ENCODE measurements around the gene CHST8.
A peak's percentile ranks its signal among the peaks of the same experiment; 100 is the strongest.

CHST8 gene

DNA sequence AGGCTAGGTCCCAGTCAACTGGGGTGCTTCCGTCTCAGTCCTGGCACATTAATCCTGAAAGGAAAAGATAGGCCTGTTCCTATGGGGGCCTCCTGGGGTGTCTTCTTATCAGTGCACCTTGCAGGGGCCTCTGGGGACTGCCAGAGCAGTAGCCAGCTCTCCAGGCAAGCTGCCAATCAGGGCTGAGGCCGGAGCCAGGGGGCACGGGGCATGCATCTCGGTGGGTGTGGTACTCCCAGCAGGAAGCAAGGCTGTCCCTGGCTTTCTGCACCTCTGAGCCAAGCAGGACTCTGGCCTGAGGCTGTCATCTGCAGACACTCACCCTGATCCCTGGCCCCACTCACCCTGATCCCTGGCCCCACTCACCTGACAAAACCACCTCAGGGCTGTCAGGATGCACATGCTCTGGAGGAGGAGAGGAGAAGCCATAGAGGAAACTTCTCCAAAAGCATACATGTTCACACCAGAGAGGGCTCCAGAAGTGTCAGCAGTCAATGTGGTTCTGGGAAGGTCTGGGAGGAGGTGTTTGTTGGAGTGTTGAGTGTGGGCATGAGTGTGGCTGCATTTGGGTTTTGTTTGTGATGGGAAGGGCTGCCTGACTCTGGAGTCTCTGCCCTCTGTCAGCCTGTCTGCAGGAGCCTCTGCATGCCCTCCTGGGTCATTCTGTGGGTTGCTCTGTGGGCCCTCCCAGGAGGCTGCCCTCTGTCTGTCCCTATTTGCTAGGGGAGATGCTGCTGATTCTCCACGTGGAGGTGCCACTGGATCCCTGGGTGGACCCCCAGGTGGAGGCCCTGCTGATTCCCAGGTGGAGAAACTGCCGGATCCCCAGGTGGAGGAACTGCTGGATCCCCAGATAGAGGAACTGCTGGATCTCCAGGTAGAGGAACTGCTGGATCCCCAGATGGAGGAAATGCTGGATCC lies 152.2 kb downstream of the CHST8 start:
- TF ChIP-seq, protein P1, sequence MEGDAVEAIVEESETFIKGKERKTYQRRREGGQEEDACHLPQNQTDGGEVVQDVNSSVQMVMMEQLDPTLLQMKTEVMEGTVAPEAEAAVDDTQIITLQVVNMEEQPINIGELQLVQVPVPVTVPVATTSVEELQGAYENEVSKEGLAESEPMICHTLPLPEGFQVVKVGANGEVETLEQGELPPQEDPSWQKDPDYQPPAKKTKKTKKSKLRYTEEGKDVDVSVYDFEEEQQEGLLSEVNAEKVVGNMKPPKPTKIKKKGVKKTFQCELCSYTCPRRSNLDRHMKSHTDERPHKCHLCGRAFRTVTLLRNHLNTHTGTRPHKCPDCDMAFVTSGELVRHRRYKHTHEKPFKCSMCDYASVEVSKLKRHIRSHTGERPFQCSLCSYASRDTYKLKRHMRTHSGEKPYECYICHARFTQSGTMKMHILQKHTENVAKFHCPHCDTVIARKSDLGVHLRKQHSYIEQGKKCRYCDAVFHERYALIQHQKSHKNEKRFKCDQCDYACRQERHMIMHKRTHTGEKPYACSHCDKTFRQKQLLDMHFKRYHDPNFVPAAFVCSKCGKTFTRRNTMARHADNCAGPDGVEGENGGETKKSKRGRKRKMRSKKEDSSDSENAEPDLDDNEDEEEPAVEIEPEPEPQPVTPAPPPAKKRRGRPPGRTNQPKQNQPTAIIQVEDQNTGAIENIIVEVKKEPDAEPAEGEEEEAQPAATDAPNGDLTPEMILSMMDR (IDR thresholded peaks at IDR 0.05; ENCODE audit: low read depth, low read length): no peak
- no peak for DNase-seq (ENCODE audit: extremely low read depth, low read depth)

DNA sequence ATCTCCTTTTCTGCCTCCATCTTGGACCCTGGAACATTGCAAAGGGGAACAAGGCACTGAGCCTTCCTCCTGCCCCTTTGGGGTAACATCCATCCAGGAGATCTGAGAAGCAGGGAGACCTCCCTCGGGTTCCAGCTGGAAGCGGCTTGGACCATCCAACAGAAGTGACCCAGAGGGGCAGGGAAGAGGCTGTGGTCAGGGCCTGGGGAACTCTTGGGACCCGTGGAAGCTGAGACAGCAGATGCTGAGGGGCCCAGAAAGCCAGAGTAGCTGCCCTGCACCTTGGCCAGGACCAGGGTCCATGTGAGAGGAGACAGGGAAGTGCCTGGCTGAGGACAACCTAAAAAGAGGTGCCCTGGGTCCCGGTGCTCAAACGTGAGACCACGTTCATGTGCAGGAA lies 153.0 kb downstream of the CHST8 start:
- no peak for DNase-seq (ENCODE audit: extremely low read depth, low read depth)

DNA sequence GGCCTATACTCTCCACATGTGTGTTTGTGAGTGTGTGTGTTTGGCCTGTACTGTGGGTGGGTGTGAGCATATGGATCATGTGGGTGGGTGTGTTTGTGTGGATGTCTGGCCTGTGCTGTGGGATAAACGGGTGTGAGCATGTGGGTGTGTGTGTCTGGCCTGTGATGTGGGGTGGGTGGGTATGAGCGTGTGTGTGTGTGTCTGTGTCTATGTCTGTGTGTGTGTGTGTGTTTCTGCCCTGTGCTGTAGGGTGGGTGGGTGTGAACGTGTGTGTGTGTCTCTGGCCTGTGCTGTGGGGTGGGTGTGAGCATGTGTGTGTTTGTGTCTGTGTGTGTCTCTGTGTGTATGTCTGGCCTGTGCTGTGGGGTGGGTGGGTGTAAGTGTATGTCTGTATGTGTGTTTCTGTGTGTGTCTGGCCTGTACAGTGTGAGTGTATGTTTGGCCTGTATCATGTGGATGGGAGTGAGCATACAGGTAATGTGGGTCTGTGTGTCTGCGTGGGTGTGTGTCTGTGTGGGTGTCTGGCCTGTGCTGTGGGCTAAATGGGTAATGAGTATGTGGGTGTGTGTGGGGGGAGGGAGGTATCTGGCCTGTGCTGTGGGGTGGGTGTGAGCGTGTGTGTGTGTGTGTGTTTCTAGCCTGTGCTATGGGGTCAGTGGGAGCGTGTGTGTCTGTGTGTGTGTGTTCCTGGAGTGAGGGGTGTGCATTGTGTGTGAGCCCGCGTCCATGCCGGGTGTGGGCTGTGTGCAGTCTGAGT lies 154.2 kb downstream of the CHST8 start:
- DNase-seq (ENCODE audit: extremely low read depth, low read depth): no peak
- TF ChIP-seq, protein P1 (IDR thresholded peaks at IDR 0.05; ENCODE audit: low read depth, low read length): no peak

More for the DNA sequence above, 153.0 kb downstream of the CHST8 start:
- TF ChIP-seq, protein P1 (IDR thresholded peaks at IDR 0.05; ENCODE audit: low read depth, low read length): no peak

DNA sequence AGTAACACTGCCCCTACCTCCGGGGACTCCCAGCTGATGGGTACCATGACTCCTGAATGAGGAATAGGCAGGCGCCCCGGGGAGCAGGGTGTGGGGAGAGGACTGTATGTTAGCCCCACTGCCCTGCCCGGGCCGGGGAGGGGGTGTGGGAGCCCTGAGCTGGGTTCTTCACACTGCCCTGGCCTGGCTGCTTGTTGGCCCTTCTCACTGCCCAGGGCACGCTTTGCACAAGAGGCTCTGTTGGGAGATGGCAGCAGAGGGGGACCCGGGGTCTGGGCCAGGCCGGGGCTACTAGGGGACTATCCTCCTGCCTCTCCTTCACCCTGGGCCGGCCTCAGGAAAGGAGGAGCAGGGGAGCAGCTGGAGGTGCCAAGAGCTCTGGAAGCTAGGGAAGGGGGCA lies 155.6 kb downstream of the CHST8 start:
- no peak for DNase-seq (ENCODE audit: extremely low read depth, low read depth)
- TF ChIP-seq, protein P1 (IDR thresholded peaks at IDR 0.05; ENCODE audit: low read depth, low read length): no peak

DNA sequence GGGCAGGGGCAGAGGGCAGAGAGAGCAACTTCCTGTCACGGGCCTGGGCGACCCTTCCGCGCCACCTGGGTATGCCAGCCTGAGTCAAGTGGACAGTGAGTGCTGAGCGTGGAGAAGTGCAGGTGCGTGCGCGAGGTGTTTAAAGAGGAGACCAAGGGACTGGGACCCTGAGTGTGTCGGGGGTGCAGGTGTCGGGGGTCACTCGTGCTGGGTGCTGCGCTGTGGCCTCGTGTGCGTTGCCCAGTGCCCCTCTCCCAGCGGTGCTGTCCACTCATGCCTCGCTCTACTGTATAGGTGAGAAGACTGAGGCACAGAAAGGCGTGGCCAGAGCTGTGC lies 156.0 kb downstream of the CHST8 start:
- TF ChIP-seq, protein P1 (IDR thresholded peaks at IDR 0.05; ENCODE audit: low read depth, low read length): no peak

DNA sequence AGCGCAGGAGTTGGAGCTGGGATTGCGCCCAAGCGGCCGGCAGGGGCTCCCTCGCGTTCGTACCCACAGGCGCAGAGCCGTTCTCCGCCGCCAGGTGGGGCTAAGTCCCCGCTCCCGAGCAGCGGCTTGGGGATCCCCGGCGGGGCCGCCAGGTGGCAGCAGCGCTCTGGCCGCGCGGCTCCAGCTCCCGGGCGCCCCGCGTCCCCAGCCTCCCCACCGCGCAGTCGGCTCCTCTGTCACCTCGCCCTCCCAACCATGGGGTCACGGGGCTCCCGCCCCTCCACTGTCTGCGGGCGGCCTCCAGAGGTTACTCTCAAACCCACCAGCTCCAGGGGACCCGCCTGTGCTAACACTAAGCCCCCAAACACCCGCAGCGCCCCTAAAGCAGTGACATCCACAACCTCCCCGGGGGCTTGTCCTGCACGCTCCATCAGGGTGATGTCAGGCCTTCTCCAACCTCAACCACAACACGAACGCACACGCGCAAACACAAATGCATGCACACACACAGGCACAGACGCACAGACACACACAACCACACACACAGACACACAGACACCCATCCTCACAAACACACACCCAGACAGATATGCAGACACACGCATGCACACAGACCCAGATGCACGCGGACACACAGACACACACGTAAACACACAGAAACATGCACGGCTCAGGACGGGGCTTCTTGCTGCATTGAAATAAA lies 156.5 kb downstream of the CHST8 start:
- peak; percentile 37 for DNase-seq (ENCODE audit: extremely low read depth, low read depth)

More for the DNA sequence above, 156.0 kb downstream of the CHST8 start:
- no peak for DNase-seq (ENCODE audit: extremely low read depth, low read depth)

More for the DNA sequence above, 156.5 kb downstream of the CHST8 start:
- TF ChIP-seq, protein P1 (IDR thresholded peaks at IDR 0.05; ENCODE audit: low read depth, low read length): peak; percentile 94
